Psoas muscle (tissue), 8 donors: Measurements from ENCODE around the gene FBXO10. TPM values are rescaled to one million over a fixed set of nuclear protein-coding genes. Genes with fewer than 3 reads are reported as not detected.
A peak's percentile ranks its signal among the peaks of the same experiment; 100 is the strongest.

Source experiments
- ATAC-seq, 4 donors: fragments of 200-7000 bp; cut with Tn5 transposase; one replicate each; pipeline ENCODE4 v1.9.1; 2020; ENCODE audit warnings: moderate library complexity in 3 of 4, mild to moderate bottlenecking in 2 of 4
- DNase-seq, 2 donors: peaks; one replicate each; pipeline ENCODE4 v3.0.0-alpha.2; 2020
- H3K27ac ChIP-seq: fragments of 200-600 bp; one replicate; pipeline ENCODE4 v1.8.0; 2022
- H3K27me3 ChIP-seq, 3 donors: fragments of 200-600 bp in 1 of 3; one replicate each; pipeline versions ENCODE4 v1.6.1 to v1.8.0; 2013 to 2022; ENCODE audit warnings: low read length in 2 of 3, mild to moderate bottlenecking in 2 of 3, moderate library complexity in 1 of 3; ENCODE audit not compliant: insufficient read depth in 3 of 3
- H3K36me3 ChIP-seq, 2 donors: fragments of 200-600 bp in 1 of 2; one replicate each; pipeline versions ENCODE4 v1.6.1 to v1.8.0; 2013 to 2022; ENCODE audit warnings: low read depth in 1 of 2, mild to moderate bottlenecking in 1 of 2, moderate library complexity in 1 of 2; ENCODE audit not compliant: insufficient read depth in 1 of 2
- H3K4me1 ChIP-seq: fragments of 200-600 bp; one replicate; pipeline ENCODE4 v1.8.0; 2022
- H3K4me3 ChIP-seq: fragments of 200-600 bp; one replicate; pipeline ENCODE4 v1.8.0; 2022; ENCODE audit warnings: mild to moderate bottlenecking
- H3K9me3 ChIP-seq: fragments of 200-600 bp; one replicate; pipeline ENCODE4 v1.8.0; 2022
- WGBS, 3 donors: extraction: QIAGEN DNeasy Blood & Tissue Kit; methylation state at CpG; one replicate each; pipeline versions ENCODE4 v1.1.6 to v1.1.7; 2013; 5-methylcytosine and 5-hydroxymethylcytosine counted together
- intact Hi-C, 2 donors: fragments of 100-400 bp; cut with DNase I; formaldehyde crosslinking; loops; one replicate each; pipeline versions ENCODE4 v1.11.0 to v1.14.2; 2022
- polyA plus RNA-seq, 3 donors: library from polyadenylated mRNA; stranded (reverse); fragments of 200-250 nt; gene quantifications; one replicate each; pipeline ENCODE4 v1.2.3, GENCODE V29; 2013
- total RNA-seq, 4 donors: library from RNA; stranded (reverse); fragmentation: NEBNext Ultra II Directional in 2 of 4; extraction: Animal tissue kit (Norgen Biotek cat#: 25700) in 2 of 4; gene quantifications; one replicate each; pipeline versions ENCODE4 v1.2.1 to v1.2.4, GENCODE V29; 2021 to 2023
- TF ChIP-seq, protein P1 (sequence below): fragments of 200-600 bp; IDR thresholded peaks from one replicate; pipeline ENCODE4 v1.8.0; 2022; ENCODE audit warnings: antibody characterized with exemption
- donor health status: healthy with polysubstance abuse.
- donor health status: DM: no; HTN: no; CAD: no; lungs with moderate emphysema.
- donor health status: Bipolar disorder and iron deficiency.
- donor health status: healthy.
- donor health status: DM: yes; HTN: yes; CAD: no.
- donor health status: DM: no; HTN: no; CAD: no.
- donor health status: DM: no; HTN: no; CAD: no.
- donor health status: DM: yes; HTN: yes; CAD: no.

FBXO10 gene
- total and polyA plus RNA-seq, 7 donors, result 12.1 to 90.4 (median 31.7) TPM

DNA sequence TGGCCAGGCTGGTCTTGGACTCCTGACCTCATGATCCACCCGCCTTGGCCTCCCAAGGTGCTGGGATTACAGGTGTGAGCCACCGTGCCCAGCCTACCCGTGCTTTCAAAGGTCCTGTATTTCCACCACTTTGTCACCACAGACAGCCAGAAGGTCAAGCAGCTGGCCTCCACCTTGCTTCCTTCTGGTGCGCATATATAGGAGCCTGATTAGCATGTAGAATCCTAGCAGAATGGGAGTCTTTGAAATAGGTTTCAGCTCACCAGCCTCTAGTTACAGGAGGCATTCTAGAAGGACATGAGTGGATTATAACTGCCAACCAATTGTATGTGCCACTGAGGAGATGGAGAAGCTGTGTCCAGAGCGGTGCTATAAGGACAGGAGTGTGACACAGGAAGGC, 71.6 kb downstream of the FBXO10 start:
- ATAC-seq (no peak), DNase-seq (no peak)
- Histone ChIP-seq H3K27ac (no peak overlapping the region), H3K9me3 (no peaks in the 10 kb centered on the region), H3K27me3 (no peaks in the 10 kb centered on the region), H3K4me3 (no peak overlapping the region), H3K4me1 (no peaks in the 10 kb centered on the region), H3K36me3 (peaks cover 0 to 92% of the 10 kb centered on the region in 2 donors)
- intact Hi-C loops, result loop anchor here in 1 of 2 donors (10.0 kb wide), 1 partner anchor 50 kb away; no protein-coding TSS in a partner anchor
- WGBS, 3 donors, result 87 to 95% (median 95%) methylated on average over 5 of the region's 5 CpGs
- TF ChIP-seq, protein P1, sequence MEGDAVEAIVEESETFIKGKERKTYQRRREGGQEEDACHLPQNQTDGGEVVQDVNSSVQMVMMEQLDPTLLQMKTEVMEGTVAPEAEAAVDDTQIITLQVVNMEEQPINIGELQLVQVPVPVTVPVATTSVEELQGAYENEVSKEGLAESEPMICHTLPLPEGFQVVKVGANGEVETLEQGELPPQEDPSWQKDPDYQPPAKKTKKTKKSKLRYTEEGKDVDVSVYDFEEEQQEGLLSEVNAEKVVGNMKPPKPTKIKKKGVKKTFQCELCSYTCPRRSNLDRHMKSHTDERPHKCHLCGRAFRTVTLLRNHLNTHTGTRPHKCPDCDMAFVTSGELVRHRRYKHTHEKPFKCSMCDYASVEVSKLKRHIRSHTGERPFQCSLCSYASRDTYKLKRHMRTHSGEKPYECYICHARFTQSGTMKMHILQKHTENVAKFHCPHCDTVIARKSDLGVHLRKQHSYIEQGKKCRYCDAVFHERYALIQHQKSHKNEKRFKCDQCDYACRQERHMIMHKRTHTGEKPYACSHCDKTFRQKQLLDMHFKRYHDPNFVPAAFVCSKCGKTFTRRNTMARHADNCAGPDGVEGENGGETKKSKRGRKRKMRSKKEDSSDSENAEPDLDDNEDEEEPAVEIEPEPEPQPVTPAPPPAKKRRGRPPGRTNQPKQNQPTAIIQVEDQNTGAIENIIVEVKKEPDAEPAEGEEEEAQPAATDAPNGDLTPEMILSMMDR, result no peak

DNA sequence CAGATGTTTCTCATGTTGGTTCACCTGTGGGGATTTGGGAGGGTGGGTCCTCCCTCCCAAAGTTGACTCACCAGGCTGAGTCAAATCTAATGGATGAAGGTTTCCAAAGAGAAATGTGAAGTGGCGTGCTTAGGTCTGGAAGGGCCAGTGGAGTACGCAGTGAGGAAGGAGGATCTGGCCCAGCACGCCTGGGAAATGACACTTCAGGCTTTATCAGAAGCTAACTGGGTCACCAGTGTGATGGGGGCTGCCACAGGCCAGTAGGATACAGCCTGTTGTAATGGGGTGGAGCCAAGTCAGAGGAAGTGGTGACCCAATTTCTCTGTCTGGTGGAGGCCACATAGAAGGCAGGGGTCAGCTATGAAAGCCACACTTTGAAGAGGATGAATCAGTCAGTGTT, 72.4 kb downstream of the FBXO10 start:
- 95 to 96% (median 95%) methylated on average over 3 of the region's 3 CpGs for WGBS, 3 donors
- Histone ChIP-seq H3K9me3 (no peaks in the 10 kb centered on the region), H3K36me3 (peaks cover 0 to 92% of the 10 kb centered on the region in 2 donors), H3K27ac (no peak overlapping the region), H3K27me3 (no peaks in the 10 kb centered on the region), H3K4me1 (no peaks in the 10 kb centered on the region), H3K4me3 (no peak overlapping the region)
- peak in 2 of 4 donors; percentile 12 to 21 for ATAC-seq
- DNase-seq, result no peak
- TF ChIP-seq, protein P1, result no peak
- intact Hi-C loops, result loop anchor here in 1 of 2 donors (10.0 kb wide), 1 partner anchor 51 kb away; no protein-coding TSS in a partner anchor

DNA sequence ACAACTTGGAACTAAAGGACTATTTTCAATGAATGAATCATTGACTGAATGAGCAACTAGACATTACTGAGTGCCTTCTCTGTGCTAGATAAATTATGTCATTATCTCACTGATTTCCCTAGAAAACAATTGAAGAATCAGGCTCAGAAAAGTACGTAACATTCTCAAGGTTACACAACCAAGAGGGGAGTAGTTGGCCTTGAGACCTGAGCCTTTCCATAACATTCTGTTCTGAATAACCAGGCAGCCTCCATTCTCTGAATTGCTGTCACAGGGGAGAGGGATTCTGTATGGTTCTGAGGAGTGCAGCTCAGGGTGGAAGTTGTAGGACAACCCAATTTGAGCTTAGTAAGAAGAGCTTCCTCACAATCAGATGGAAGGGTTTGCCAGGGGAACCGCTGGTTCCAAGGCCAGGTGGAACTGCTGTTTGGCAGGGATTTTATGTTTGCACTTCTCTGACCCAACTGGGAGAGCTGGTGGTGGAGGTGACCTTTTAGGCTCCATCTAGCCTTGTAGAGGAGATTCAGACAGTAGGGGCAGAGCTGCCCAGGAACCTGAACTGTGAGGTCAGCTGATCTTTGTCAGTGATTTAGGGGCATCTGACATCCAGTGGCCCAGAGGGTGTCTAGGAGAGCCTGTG, 74.1 kb downstream of the FBXO10 start:
- DNase-seq (no peak), ATAC-seq (no peak)
- no peaks in the 10 kb centered on the region for H3K27me3 ChIP-seq
- whole genome bisulfite sequencing, 3 donors, result 57 to 90% (median 87%) methylated on average over 2 of the region's 2 CpGs
- TF ChIP-seq, protein P1, result no peak
- H3K27ac ChIP-seq, result no peak overlapping the region
- intact Hi-C loops, result loop anchor here in 1 of 2 donors (10.0 kb wide), 1 partner anchor 53 kb away; no protein-coding TSS in a partner anchor
- H3K36me3 ChIP-seq, result peaks cover 0 to 92% of the 10 kb centered on the region in 2 donors
- no peak overlapping the region for H3K4me3 ChIP-seq
- H3K4me1 ChIP-seq, result no peaks in the 10 kb centered on the region
- no peaks in the 10 kb centered on the region for H3K9me3 ChIP-seq

DNA sequence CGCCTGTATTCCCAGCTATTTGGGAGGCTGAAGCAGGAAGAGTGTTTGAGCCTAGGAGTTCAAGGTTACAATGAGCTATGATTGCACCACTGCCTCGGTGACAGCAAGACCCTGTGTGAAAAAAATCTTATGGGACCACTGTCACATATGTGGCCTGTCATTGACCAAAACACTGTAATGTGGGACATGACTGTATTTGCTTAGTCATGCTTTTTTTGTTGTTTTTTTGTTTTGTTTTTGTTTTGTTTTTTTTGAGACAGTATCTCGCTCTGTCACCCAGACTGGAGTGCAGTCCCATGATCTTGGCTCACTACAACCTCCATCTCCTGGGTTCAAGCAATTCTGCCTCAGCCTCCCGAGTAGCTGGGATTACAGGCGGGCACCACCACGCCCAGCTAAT, 76.9 kb downstream of the FBXO10 start:
- Histone ChIP-seq H3K4me1 (peaks cover 9% of the 10 kb centered on the region), H3K9me3 (no peaks in the 10 kb centered on the region), H3K27me3 (no peaks in the 10 kb centered on the region), H3K4me3 (no peak overlapping the region), H3K27ac (no peak overlapping the region), H3K36me3 (peaks cover 3 to 84% of the 10 kb centered on the region in 2 donors)
- intact Hi-C loops, result no loop called here
- TF ChIP-seq, protein P1, result no peak
- 90 to 100% (median 93%) methylated on average over 6 of the region's 6 CpGs for WGBS, 3 donors
- no peak for ATAC-seq
- no peak for DNase-seq
